Measurements from ENCODE around the gene EZR. TPM values are rescaled to one million over a fixed set of nuclear protein-coding genes. Genes with fewer than 3 reads are reported as not detected.

Gene EZR
- total and polyA plus RNA-seq, 9 of the 15 experiments (the other 6 are each of a cell fraction or from before 2014, with no cell fraction given): 36.5 to 162 (median 104) TPM

GRCh38 chr6:158793432-158793831 lies 25.7 kb downstream of the EZR start (continued):
- TF ChIP-seq AFF4 (CRISPR knock-in tag; IDR thresholded peaks at IDR 0.05) (no peak), FOXA1 (IDR thresholded peaks at IDR 0.05; ENCODE audit: borderline replicate concordance) (no peak), CC2D1A (IDR thresholded peaks at IDR 0.05) (peak; percentile 53; the same call in 1 of the 2 replicates), BCL6 (CRISPR knock-in tag; IDR thresholded peaks at IDR 0.05) (no peak), JUN (IDR thresholded peaks at IDR 0.05; ENCODE audit: borderline replicate concordance, low read depth, low read length) (peak; percentile 57; the same call in 1 of the 2 replicates), JUN (CRISPR knock-in tag; IDR thresholded peaks at IDR 0.05; ENCODE audit: borderline replicate concordance) (no peak), NFE2 (IDR thresholded peaks at IDR 0.05; ENCODE audit: low read depth) (peak; percentile 83), SLC30A9 (CRISPR knock-in tag; IDR thresholded peaks at IDR 0.05) (no peak), RBM14 (IDR thresholded peaks at IDR 0.05; ENCODE audit: borderline replicate concordance, insufficient read depth, low read depth, low read length) (no peak), CTBP1 (IDR thresholded peaks at IDR 0.05; ENCODE audit: borderline replicate concordance) (peak; percentile 98), PHTF2 (CRISPR knock-in tag; IDR thresholded peaks at IDR 0.05) (no peak), ZNF511 (CRISPR knock-in tag; IDR thresholded peaks at IDR 0.05) (no peak), RAD21 (CRISPR knock-in tag; conservative IDR thresholded peaks at IDR 0.05 in 1 of 2, IDR thresholded peaks at IDR 0.05 in 1 of 2) (peak; percentile 84 to 96), JUND (IDR thresholded peaks at IDR 0.05; ENCODE audit: borderline replicate concordance, low read depth, low read length) (peak; percentile 79), JUND (tag; IDR thresholded peaks at IDR 0.05; ENCODE audit: borderline replicate concordance, low read depth, low read length) (peak; percentile 50; the same call in 2 of the 3 replicates), L3MBTL2 (IDR thresholded peaks at IDR 0.05) (no peak)
- TF ChIP-seq, protein P1, sequence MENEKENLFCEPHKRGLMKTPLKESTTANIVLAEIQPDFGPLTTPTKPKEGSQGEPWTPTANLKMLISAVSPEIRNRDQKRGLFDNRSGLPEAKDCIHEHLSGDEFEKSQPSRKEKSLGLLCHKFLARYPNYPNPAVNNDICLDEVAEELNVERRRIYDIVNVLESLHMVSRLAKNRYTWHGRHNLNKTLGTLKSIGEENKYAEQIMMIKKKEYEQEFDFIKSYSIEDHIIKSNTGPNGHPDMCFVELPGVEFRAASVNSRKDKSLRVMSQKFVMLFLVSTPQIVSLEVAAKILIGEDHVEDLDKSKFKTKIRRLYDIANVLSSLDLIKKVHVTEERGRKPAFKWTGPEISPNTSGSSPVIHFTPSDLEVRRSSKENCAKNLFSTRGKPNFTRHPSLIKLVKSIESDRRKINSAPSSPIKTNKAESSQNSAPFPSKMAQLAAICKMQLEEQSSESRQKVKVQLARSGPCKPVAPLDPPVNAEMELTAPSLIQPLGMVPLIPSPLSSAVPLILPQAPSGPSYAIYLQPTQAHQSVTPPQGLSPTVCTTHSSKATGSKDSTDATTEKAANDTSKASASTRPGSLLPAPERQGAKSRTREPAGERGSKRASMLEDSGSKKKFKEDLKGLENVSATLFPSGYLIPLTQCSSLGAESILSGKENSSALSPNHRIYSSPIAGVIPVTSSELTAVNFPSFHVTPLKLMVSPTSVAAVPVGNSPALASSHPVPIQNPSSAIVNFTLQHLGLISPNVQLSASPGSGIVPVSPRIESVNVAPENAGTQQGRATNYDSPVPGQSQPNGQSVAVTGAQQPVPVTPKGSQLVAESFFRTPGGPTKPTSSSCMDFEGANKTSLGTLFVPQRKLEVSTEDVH (IDR thresholded peaks at IDR 0.05; ENCODE audit: low read depth, partially characterized antibody): peak; percentile 78
- TF ChIP-seq, protein P2, sequence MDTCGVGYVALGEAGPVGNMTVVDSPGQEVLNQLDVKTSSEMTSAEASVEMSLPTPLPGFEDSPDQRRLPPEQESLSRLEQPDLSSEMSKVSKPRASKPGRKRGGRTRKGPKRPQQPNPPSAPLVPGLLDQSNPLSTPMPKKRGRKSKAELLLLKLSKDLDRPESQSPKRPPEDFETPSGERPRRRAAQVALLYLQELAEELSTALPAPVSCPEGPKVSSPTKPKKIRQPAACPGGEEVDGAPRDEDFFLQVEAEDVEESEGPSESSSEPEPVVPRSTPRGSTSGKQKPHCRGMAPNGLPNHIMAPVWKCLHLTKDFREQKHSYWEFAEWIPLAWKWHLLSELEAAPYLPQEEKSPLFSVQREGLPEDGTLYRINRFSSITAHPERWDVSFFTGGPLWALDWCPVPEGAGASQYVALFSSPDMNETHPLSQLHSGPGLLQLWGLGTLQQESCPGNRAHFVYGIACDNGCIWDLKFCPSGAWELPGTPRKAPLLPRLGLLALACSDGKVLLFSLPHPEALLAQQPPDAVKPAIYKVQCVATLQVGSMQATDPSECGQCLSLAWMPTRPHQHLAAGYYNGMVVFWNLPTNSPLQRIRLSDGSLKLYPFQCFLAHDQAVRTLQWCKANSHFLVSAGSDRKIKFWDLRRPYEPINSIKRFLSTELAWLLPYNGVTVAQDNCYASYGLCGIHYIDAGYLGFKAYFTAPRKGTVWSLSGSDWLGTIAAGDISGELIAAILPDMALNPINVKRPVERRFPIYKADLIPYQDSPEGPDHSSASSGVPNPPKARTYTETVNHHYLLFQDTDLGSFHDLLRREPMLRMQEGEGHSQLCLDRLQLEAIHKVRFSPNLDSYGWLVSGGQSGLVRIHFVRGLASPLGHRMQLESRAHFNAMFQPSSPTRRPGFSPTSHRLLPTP (IDR thresholded peaks at IDR 0.05; ENCODE audit: borderline replicate concordance, extremely low read depth, insufficient read length): no peak
